ENCODE measurements around the gene FAM168A.
"Not testable (repeated sequence)": the region's sequence is repeated elsewhere in the genome, so short reads cannot be mapped to it uniquely, and the experiment has no call there.

The FAM168A gene

DNA sequence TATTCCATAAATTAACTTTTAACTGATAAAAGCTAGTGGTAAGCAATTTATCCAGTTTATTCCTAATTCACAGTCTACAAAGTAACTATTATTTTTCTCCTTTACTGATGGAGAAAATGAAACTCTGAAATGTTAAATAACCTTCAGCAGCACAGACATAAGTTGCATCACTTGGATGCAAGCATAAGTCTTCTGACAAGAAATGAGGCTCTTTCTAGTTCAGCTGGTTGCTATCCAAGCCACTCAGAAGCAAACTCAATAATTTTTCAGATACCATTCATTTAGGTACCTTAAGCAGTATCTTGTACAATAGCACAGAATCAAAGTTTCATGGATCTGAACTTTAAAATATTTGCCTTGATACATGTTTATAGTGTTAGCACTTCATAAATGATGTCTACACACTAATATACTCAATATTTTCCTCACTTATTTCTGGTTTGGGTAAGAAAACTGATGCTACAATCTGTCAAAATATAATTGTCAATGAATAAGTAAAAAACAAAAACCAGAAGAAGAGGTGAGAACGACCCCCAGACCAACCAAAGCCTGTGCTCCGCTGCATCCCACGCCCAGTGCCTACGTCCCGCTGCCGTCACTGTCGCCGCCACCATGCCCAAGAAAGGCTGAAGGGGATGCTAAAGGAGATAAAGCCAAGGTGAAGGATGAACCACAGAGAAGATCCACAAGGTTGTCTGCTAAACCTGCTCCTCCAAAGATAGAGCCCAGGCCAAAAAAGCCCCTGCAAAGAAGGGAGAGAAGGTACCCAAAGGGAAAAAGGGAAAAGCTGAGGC, 18.1 kb downstream of the FAM168A start:
- Histone ChIP-seq H3K79me2 (ENCODE audit: low read length) (peaks cover 20% of the 10 kb centered on the region), H3K27ac (ENCODE audit: low read length) (peak overlapping the region; percentile 42), H3K36me3 (replicated peaks; ENCODE audit: low read depth, low read length) (peaks cover 10% of the 10 kb centered on the region), H3K27me3 (ENCODE audit: low read depth, low read length) (no peaks in the 10 kb centered on the region), H3K4me1 (ENCODE audit: low read length) (peaks cover 53% of the 10 kb centered on the region), H4K20me1 (ENCODE audit: insufficient read depth, low read length) (peaks cover 11% of the 10 kb centered on the region), H3K4me3 (ENCODE audit: low read length) (no peak overlapping the region), H3K9ac (ENCODE audit: low read length) (no peak overlapping the region), H2AFZ (ENCODE audit: low read depth, low read length) (no peak overlapping the region), H3K4me2 (ENCODE audit: low read length) (peak overlapping the region; percentile 33; the same call in 1 of the 2 replicates), H3K9me3 (ENCODE audit: insufficient read depth, low read length) (no peaks in the 10 kb centered on the region)
- TF ChIP-seq, protein P1, sequence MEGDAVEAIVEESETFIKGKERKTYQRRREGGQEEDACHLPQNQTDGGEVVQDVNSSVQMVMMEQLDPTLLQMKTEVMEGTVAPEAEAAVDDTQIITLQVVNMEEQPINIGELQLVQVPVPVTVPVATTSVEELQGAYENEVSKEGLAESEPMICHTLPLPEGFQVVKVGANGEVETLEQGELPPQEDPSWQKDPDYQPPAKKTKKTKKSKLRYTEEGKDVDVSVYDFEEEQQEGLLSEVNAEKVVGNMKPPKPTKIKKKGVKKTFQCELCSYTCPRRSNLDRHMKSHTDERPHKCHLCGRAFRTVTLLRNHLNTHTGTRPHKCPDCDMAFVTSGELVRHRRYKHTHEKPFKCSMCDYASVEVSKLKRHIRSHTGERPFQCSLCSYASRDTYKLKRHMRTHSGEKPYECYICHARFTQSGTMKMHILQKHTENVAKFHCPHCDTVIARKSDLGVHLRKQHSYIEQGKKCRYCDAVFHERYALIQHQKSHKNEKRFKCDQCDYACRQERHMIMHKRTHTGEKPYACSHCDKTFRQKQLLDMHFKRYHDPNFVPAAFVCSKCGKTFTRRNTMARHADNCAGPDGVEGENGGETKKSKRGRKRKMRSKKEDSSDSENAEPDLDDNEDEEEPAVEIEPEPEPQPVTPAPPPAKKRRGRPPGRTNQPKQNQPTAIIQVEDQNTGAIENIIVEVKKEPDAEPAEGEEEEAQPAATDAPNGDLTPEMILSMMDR (IDR thresholded peaks at IDR 0.05; ENCODE audit: low read depth, low read length): no peak
- no peak for TF ChIP-seq EZH2phosphoT487 (IDR thresholded peaks at IDR 0.05; ENCODE audit: low read depth)

DNA sequence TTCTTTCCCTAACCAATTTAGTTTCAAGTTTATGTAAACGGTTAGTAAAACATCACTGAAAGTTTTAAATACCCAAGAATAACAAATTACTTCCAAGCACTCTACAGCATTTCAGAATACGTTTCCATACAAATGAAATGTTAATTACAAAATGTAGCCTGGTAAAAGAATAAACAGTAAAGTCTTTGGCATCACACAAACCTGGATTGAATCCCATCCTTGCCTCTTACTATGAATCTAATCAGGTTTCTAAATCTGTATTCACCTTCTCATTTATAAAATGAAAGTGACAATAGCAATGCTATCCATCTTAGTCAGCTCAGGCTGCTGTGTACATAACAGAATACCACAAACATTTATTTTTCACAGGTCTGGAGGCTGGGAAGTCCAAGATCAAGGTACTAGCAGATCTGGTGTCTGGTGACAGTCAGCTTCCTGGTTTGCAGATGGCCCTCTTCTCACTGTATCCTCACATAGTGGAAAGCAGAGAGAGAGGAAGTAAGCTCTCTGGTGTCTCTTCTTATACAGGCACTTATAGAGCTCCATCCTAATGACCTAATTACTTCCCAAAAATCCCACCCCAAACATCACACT, 19.2 kb downstream of the FAM168A start:
- H3K36me3 ChIP-seq (replicated peaks; ENCODE audit: low read depth, low read length): peaks cover 10% of the 10 kb centered on the region
- peaks cover 19% of the 10 kb centered on the region for H3K79me2 ChIP-seq (ENCODE audit: low read length)
- peak overlapping the region; percentile 68 for H3K27ac ChIP-seq (ENCODE audit: low read length)
- H3K27me3 ChIP-seq (ENCODE audit: low read depth, low read length): no peaks in the 10 kb centered on the region
- H3K9me3 ChIP-seq (ENCODE audit: insufficient read depth, low read length): no peaks in the 10 kb centered on the region
- no peak overlapping the region for H2AFZ ChIP-seq (ENCODE audit: low read depth, low read length)
- H3K9ac ChIP-seq (ENCODE audit: low read length): no peak overlapping the region
- H3K4me2 ChIP-seq (ENCODE audit: low read length): peak overlapping the region; percentile 15
- H3K4me3 ChIP-seq (ENCODE audit: low read length): no peak overlapping the region
- H3K4me1 ChIP-seq (ENCODE audit: low read length): peaks cover 53% of the 10 kb centered on the region
- no peak for TF ChIP-seq EZH2phosphoT487 (IDR thresholded peaks at IDR 0.05; ENCODE audit: low read depth)
- TF ChIP-seq, protein P1 (IDR thresholded peaks at IDR 0.05; ENCODE audit: low read depth, low read length): no peak
- H4K20me1 ChIP-seq (ENCODE audit: insufficient read depth, low read length): peaks cover 11% of the 10 kb centered on the region

DNA sequence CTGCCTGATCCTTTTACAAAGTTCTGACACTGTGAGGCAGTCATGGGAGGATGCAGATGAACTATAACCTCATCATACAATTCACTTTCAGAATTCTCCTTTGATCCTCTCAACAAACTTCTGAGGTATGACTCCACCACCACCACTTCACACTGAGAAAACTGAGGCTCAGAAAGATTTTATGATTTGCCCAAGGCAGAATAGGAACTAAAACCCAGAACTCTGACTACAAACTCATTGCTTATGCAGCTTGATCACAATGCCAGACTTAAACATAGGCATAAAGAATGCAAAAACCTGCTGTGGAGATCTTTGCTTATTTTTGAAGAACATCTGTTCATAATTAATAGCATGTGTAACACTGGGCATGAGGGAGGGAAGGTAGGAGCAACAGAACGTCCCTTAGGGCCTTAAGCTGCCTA, 20.4 kb downstream of the FAM168A start:
- no peak overlapping the region for H3K9ac ChIP-seq (ENCODE audit: low read length)
- peaks cover 16% of the 10 kb centered on the region for H3K79me2 ChIP-seq (ENCODE audit: low read length)
- no peak overlapping the region for H2AFZ ChIP-seq (ENCODE audit: low read depth, low read length)
- no peaks in the 10 kb centered on the region for H3K27me3 ChIP-seq (ENCODE audit: low read depth, low read length)
- peak overlapping the region; percentile 68 for H3K27ac ChIP-seq (ENCODE audit: low read length)
- H3K4me3 ChIP-seq (ENCODE audit: low read length): no peak overlapping the region
- peaks cover 13% of the 10 kb centered on the region for H4K20me1 ChIP-seq (ENCODE audit: insufficient read depth, low read length)
- H3K4me1 ChIP-seq (ENCODE audit: low read length): peaks cover 53% of the 10 kb centered on the region
- H3K9me3 ChIP-seq (ENCODE audit: insufficient read depth, low read length): no peaks in the 10 kb centered on the region
- H3K4me2 ChIP-seq (ENCODE audit: low read length): peak overlapping the region; percentile 40
- H3K36me3 ChIP-seq (replicated peaks; ENCODE audit: low read depth, low read length): peaks cover 14% of the 10 kb centered on the region
- TF ChIP-seq, protein P1 (IDR thresholded peaks at IDR 0.05; ENCODE audit: low read depth, low read length): no peak
- no peak for TF ChIP-seq EZH2phosphoT487 (IDR thresholded peaks at IDR 0.05; ENCODE audit: low read depth)

DNA sequence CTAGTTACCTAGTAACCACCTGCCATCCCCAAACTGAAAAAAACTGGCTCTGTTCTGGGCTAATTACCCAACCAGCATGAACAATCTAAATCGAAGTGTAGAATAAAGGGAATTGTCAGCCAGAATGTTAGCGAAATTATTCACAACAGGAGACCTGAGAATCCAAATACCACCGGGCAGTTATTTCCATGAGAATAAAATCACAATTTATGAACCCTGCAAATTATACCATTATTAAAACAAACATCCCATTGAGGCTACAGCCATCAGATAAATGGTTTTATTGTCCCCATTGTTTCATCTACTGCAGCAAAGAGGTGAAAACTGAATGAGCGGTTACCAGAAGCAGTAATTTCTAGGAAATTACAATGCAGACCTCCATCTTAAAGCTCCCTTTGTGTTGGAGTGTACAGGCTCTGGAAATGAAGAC, 21.7 kb downstream of the FAM168A start:
- Histone ChIP-seq H3K9me3 (ENCODE audit: insufficient read depth, low read length) (no peaks in the 10 kb centered on the region), H4K20me1 (ENCODE audit: insufficient read depth, low read length) (peaks cover 13% of the 10 kb centered on the region), H3K4me2 (ENCODE audit: low read length) (no peak overlapping the region), H3K27me3 (ENCODE audit: low read depth, low read length) (no peaks in the 10 kb centered on the region), H2AFZ (ENCODE audit: low read depth, low read length) (no peak overlapping the region), H3K27ac (ENCODE audit: low read length) (no peak overlapping the region), H3K36me3 (replicated peaks; ENCODE audit: low read depth, low read length) (peaks cover 14% of the 10 kb centered on the region), H3K9ac (ENCODE audit: low read length) (no peak overlapping the region), H3K4me1 (ENCODE audit: low read length) (peaks cover 49% of the 10 kb centered on the region), H3K79me2 (ENCODE audit: low read length) (peaks cover 16% of the 10 kb centered on the region), H3K4me3 (ENCODE audit: low read length) (no peak overlapping the region)
- TF ChIP-seq, protein P1 (IDR thresholded peaks at IDR 0.05; ENCODE audit: low read depth, low read length): no peak
- TF ChIP-seq EZH2phosphoT487 (IDR thresholded peaks at IDR 0.05; ENCODE audit: low read depth): no peak

DNA sequence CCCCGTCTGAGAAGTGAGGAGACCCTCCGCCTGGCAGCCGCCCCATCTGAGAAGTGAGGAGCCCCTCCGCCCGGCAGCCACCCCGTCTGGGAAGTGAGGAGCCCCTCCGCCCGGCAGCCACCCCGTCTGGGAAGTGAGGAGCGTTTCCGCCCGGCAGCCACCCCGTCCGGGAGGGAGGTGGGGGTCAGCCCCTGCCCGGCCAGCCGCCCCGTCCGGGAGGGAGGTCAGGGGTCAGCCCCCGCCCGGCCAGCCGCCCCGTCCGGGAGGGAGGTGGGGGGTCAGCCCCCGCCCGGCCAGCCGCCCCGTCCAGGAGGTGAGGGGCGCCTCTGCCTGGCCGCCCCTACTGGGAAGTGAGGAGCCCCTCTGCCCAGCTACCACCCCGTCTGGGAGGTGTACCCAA, 25.9 kb downstream of the FAM168A start:
- H3K36me3 ChIP-seq (replicated peaks; ENCODE audit: low read depth, low read length): peaks cover 16% of the 10 kb centered on the region
- not testable (repeated sequence) for H3K9me3 ChIP-seq (ENCODE audit: insufficient read depth, low read length); H3K27ac ChIP-seq (ENCODE audit: low read length); H2AFZ ChIP-seq (ENCODE audit: low read depth, low read length); H3K4me3 ChIP-seq (ENCODE audit: low read length); H3K79me2 ChIP-seq (ENCODE audit: low read length); H3K4me2 ChIP-seq (ENCODE audit: low read length); H4K20me1 ChIP-seq (ENCODE audit: insufficient read depth, low read length); H3K9ac ChIP-seq (ENCODE audit: low read length); H3K4me1 ChIP-seq (ENCODE audit: low read length); H3K27me3 ChIP-seq (ENCODE audit: low read depth, low read length)

Measured in OCI-LY3 (cell line).